ENCODE results near the gene RECQL. TPM values are rescaled to one million over a fixed set of nuclear protein-coding genes. Genes with fewer than 3 reads are reported as not detected.

Gene RECQL
- total and polyA plus RNA-seq, 7 donors: 4.2 to 44.6 (median 30.8) TPM

- H3K36me3 ChIP-seq: peaks cover 0 to 90% (median 13%) of the 10 kb centered on the region in 4 donors
- no peaks in the 10 kb centered on the region for H3K9me3 ChIP-seq
- no peaks in the 10 kb centered on the region for H3K27me3 ChIP-seq
- no peak for DNase-seq
- no peak overlapping the region for H3K27ac ChIP-seq
- no peak for TF ChIP-seq EP300 (IDR thresholded peaks at IDR 0.05)
- no peak for TF ChIP-seq CTCF (IDR thresholded peaks at IDR 0.05)
- no peak for TF ChIP-seq POLR2A (IDR thresholded peaks at IDR 0.05)
- TF ChIP-seq POLR2AphosphoS5 (IDR thresholded peaks at IDR 0.05): no peak
- H3K4me1 ChIP-seq: no peaks in the 10 kb centered on the region
- 0 to 48% methylated on average over 1 of the region's 1 CpG for WGBS, 2 donors
- intact Hi-C loops (cut with DNase I): no loop called here
- H3K4me3 ChIP-seq: no peak overlapping the region
Observed at GRCh38 chr12:21451529-21451928, 49.9 kb downstream of the RECQL start.

- no peak overlapping the region for H3K27ac ChIP-seq
- DNase-seq: no peak
- H3K9me3 ChIP-seq: no peaks in the 10 kb centered on the region
- no peak overlapping the region for H3K4me3 ChIP-seq
- H3K27me3 ChIP-seq: no peaks in the 10 kb centered on the region
- TF ChIP-seq CTCF (IDR thresholded peaks at IDR 0.05) (no peak), POLR2AphosphoS5 (IDR thresholded peaks at IDR 0.05) (no peak), EP300 (IDR thresholded peaks at IDR 0.05) (no peak), POLR2A (IDR thresholded peaks at IDR 0.05) (no peak)
- peaks cover 0 to 68% (median 16%) of the 10 kb centered on the region in 4 donors for H3K36me3 ChIP-seq
- peaks cover 0 to 3% (median under 1%) of the 10 kb centered on the region in 4 donors for H3K4me1 ChIP-seq
- intact Hi-C loops (cut with DNase I): no loop called here
Observed at GRCh38 chr12:21444193-21445146, 57.0 kb downstream of the RECQL start.

- peaks cover 0 to 16% (median 7%) of the 10 kb centered on the region in 4 donors for H3K4me1 ChIP-seq
- intact Hi-C loops (cut with DNase I): loop anchor here (5.0 to 10.0 kb wide), 2 partner anchors 63 to 215 kb away; partner anchors contain the start of genes GOLT1B, LDHB and RECQL
- no peaks in the 10 kb centered on the region for H3K9me3 ChIP-seq
- no peak overlapping the region for H3K4me3 ChIP-seq
- DNase-seq: no peak
- TF ChIP-seq POLR2AphosphoS5 (IDR thresholded peaks at IDR 0.05): no peak
- TF ChIP-seq CTCF (IDR thresholded peaks at IDR 0.05): no peak
- no peak for TF ChIP-seq POLR2A (IDR thresholded peaks at IDR 0.05)
- TF ChIP-seq EP300 (IDR thresholded peaks at IDR 0.05): no peak
- H3K27ac ChIP-seq: peak overlapping the region in 1 of 4 donors; percentile 84
- no peaks in the 10 kb centered on the region for H3K27me3 ChIP-seq
- WGBS, 2 donors: 95 to 98% methylated on average over 3 of the region's 3 CpGs
- H3K36me3 ChIP-seq: peaks cover 0 to 20% (median 2%) of the 10 kb centered on the region in 4 donors
Observed at GRCh38 chr12:21439347-21439746, 62.1 kb downstream of the RECQL start.

GRCh38 chr12:21438643-21439042 lies 62.8 kb downstream of the RECQL start:
- DNase-seq: no peak
- Histone ChIP-seq H3K27ac (peak overlapping the region in 3 of 4 donors; percentile 83 to 85 (median 84)), H3K4me3 (peak overlapping the region; percentile 63 to 69 (median 64)), H3K9me3 (no peaks in the 10 kb centered on the region), H3K27me3 (no peaks in the 10 kb centered on the region), H3K4me1 (peaks cover 0 to 16% (median 7%) of the 10 kb centered on the region in 4 donors), H3K36me3 (peaks cover 0 to 15% (median 2%) of the 10 kb centered on the region in 4 donors)
- intact Hi-C loops (cut with DNase I): loop anchor here (5.0 to 10.0 kb wide), 2 partner anchors 64 to 216 kb away; partner anchors contain the start of genes GOLT1B, LDHB and RECQL
- 79 to 84% methylated on average over 5 of the region's 5 CpGs for WGBS, 2 donors
- TF ChIP-seq EP300 (IDR thresholded peaks at IDR 0.05) (no peak), POLR2AphosphoS5 (IDR thresholded peaks at IDR 0.05) (no peak), POLR2A (IDR thresholded peaks at IDR 0.05) (no peak), CTCF (IDR thresholded peaks at IDR 0.05) (no peak)
